GM23338 (cell line): ENCODE measurements around the gene PPP1R12C. TPM values are rescaled to one million over a fixed set of nuclear protein-coding genes. Genes with fewer than 3 reads are reported as not detected.

Experiments
- ATAC-seq: fragments of 200-7000 bp; cut with Tn5 transposase; 3 replicates; pipeline ENCODE4 v1.9.1; 2020
- DNase-seq: peaks from one replicate; pipeline ENCODE4 v3.0.0-alpha.2; 2015; ENCODE audit warnings: low spot score
- H2AFZ ChIP-seq: fragments of 200-600 bp; sonication (generic); 2 replicates; pipeline ENCODE4 v1.8.0; 2016; ENCODE audit warnings: antibody characterized with exemption, mild to moderate bottlenecking, moderate library complexity
- H3F3A ChIP-seq: fragments of 200-600 bp; sonication (generic); replicated peaks from 2 replicates; pipeline ENCODE4 v1.8.0; 2017; ENCODE audit warnings: antibody characterized with exemption, mixed run types, low read depth
- H3K27ac ChIP-seq: fragments of 200-600 bp; sonication (generic); 2 replicates; pipeline ENCODE4 v1.6.1; 2016; ENCODE audit warnings: low read depth
- H3K27me3 ChIP-seq: fragments of 200-600 bp; sonication (generic); 2 replicates; pipeline ENCODE4 v1.8.0; 2016; ENCODE audit warnings: mild to moderate bottlenecking, mixed run types, moderate library complexity; ENCODE audit not compliant: insufficient read depth
- H3K36me3 ChIP-seq: fragments of 200-600 bp; sonication (generic); 2 replicates; pipeline ENCODE4 v1.8.0; 2016; ENCODE audit warnings: mild to moderate bottlenecking; ENCODE audit not compliant: insufficient read depth
- H3K4me1 ChIP-seq: fragments of 200-600 bp; sonication (generic); 2 replicates; pipeline ENCODE4 v1.8.0; 2016; ENCODE audit warnings: mild to moderate bottlenecking, moderate library complexity; ENCODE audit not compliant: insufficient read depth
- H3K4me2 ChIP-seq: fragments of 200-600 bp; sonication (generic); 2 replicates; pipeline ENCODE4 v1.7.1; 2017; ENCODE audit warnings: mixed run types
- H3K4me3 ChIP-seq: fragments of 200-600 bp; sonication (generic); 2 replicates; pipeline ENCODE4 v1.6.1; 2016; ENCODE audit warnings: mixed run types
- H3K79me2 ChIP-seq: fragments of 200-600 bp; sonication (generic); replicated peaks from 2 replicates; pipeline ENCODE4 v1.8.0; 2017; ENCODE audit warnings: mild to moderate bottlenecking; ENCODE audit not compliant: insufficient read depth
- H3K9me2 ChIP-seq: fragments of 200-600 bp; sonication (generic); 2 replicates; pipeline ENCODE4 v1.8.0; 2017; ENCODE audit not compliant: insufficient read depth
- H4K20me1 ChIP-seq: fragments of 200-600 bp; sonication (generic); replicated peaks from 2 replicates; pipeline ENCODE4 v1.8.0; 2017; ENCODE audit warnings: mild to moderate bottlenecking; ENCODE audit not compliant: insufficient read depth
- H3K27ac Mint-ChIP-seq: 2 replicates; pipeline ENCODE4 v1.8.0; 2020; ENCODE audit warnings: inconsistent platforms, mild to moderate bottlenecking, moderate library complexity, mixed read lengths
- H3K27me3 Mint-ChIP-seq: 3 replicates; pipeline ENCODE4 v1.8.0; 2022; ENCODE audit warnings: low read depth, mild to moderate bottlenecking, moderate library complexity, mixed read lengths, inconsistent platforms; ENCODE audit not compliant: insufficient read depth, poor library complexity
- H3K36me3 Mint-ChIP-seq: 3 replicates; pipeline ENCODE4 v1.8.0; 2021; ENCODE audit warnings: low read depth, mild to moderate bottlenecking, inconsistent platforms, moderate library complexity, mixed read lengths
- H3K4me1 Mint-ChIP-seq: 3 replicates; pipeline ENCODE4 v1.8.0; 2020; ENCODE audit warnings: mild to moderate bottlenecking, inconsistent platforms, mixed read lengths
- H3K4me3 Mint-ChIP-seq: 3 replicates; pipeline ENCODE4 v1.8.0; 2021; ENCODE audit warnings: moderate library complexity, mild to moderate bottlenecking, inconsistent platforms, mixed read lengths
- H3K9me3 Mint-ChIP-seq: 3 replicates; pipeline ENCODE4 v1.8.0; 2020; ENCODE audit warnings: moderate library complexity, mild to moderate bottlenecking, inconsistent platforms, mixed read lengths
- CTCF ChIP-seq, 2 experiments: fragments of 200-600 bp in 1 of 2; sonication (generic) in 1 of 2; conservative IDR thresholded peaks; 2 replicates each; pipeline versions ENCODE4 v1.5.1 to v1.6.1; 2016 to 2017; ENCODE audit warnings: antibody characterized with exemption in 2 of 2, low read depth in 2 of 2, mild to moderate bottlenecking in 2 of 2, moderate library complexity in 1 of 2
- ETS1 ChIP-seq: IDR thresholded peaks from 2 replicates; pipeline ENCODE4 v1.6.1; 2016; ENCODE audit warnings: antibody characterized with exemption
- EZH2 ChIP-seq: fragments of 200-600 bp; sonication (generic); IDR thresholded peaks from one replicate; pipeline ENCODE4 v1.8.0; 2017; ENCODE audit warnings: antibody characterized with exemption, mild to moderate bottlenecking, low read depth; ENCODE audit not compliant: unreplicated experiment
- EZH2phosphoT487 ChIP-seq: fragments of 200-600 bp; sonication (generic); IDR thresholded peaks from one replicate; pipeline ENCODE4 v1.8.1; 2018; ENCODE audit warnings: antibody characterized with exemption; ENCODE audit not compliant: unreplicated experiment
- JUNB ChIP-seq: IDR thresholded peaks from one replicate; pipeline ENCODE4 v1.6.1; 2016; ENCODE audit warnings: antibody characterized with exemption; ENCODE audit not compliant: unreplicated experiment
- NANOG ChIP-seq: IDR thresholded peaks from 2 replicates; pipeline ENCODE4 v1.6.1; 2016; ENCODE audit warnings: antibody characterized with exemption, borderline replicate concordance
- POLR2AphosphoS5 ChIP-seq: IDR thresholded peaks from 2 replicates; pipeline ENCODE4 v1.6.1; 2016; ENCODE audit warnings: antibody characterized with exemption, low read depth
- STAT1 ChIP-seq: IDR thresholded peaks from one replicate; pipeline ENCODE4 v1.6.1; 2016; ENCODE audit warnings: antibody characterized with exemption; ENCODE audit not compliant: unreplicated experiment
- ZNF331 ChIP-seq: fragments of 250-450 bp; sonication (Bioruptor Pico); IDR thresholded peaks from 2 replicates; pipeline ENCODE4 v1.5.0; 2020; ENCODE audit warnings: low read depth, mild to moderate bottlenecking, moderate library complexity
- ZNF462 ChIP-seq: fragments of 250-450 bp; sonication (Bioruptor Pico); IDR thresholded peaks from 2 replicates; pipeline ENCODE4 v1.5.0; 2020; ENCODE audit warnings: mild to moderate bottlenecking, moderate library complexity
- polyA plus RNA-seq: library from polyadenylated mRNA; unstranded; fragments of >200 nt; fragmentation: Nextera tagmentation; extraction: Ambion mirVana; gene quantifications from 2 replicates; pipeline ENCODE4 v1.2.1, GENCODE V29; 2016
- total RNA-seq: library from RNA; depleted of rRNA; stranded (reverse); fragments of >200 nt; shearing (Covaris generic); gene quantifications from 2 replicates; pipeline ENCODE4 v1.2.3, GENCODE V29; 2014

The PPP1R12C gene
- total and polyA plus RNA-seq, 2 experiments from 2014 or later = 33.2 to 83.9 TPM

- peak; percentile 47; the same call in 1 of the 2 replicates for TF ChIP-seq POLR2AphosphoS5
- TF ChIP-seq STAT1 = no peak
- Histone ChIP-seq H3K4me1 (peaks cover 19% of the 10 kb centered on the region), H3K9me2 (no peaks in the 10 kb centered on the region), H3K27ac (no peak overlapping the region), H3K79me2 (no peaks in the 10 kb centered on the region), H3K27me3 (peaks cover 34% of the 10 kb centered on the region), H3K4me2 (peak overlapping the region; percentile 81), H2AFZ (peak overlapping the region; percentile 15), H3F3A (peaks cover 20% of the 10 kb centered on the region), H4K20me1 (peaks cover 12% of the 10 kb centered on the region), H3K36me3 (no peaks in the 10 kb centered on the region), H3K4me3 (peak overlapping the region; percentile 85)
- ATAC-seq (peak; percentile 8), DNase-seq (peak; percentile 97)
- Mint-ChIP-seq H3K27me3 (peaks cover 57% of the 10 kb centered on the region), H3K9me3 (peaks cover 10% of the 10 kb centered on the region; the same call in 2 of the 3 replicates), H3K4me1 (peaks cover 35% of the 10 kb centered on the region), H3K27ac (no peak overlapping the region), H3K4me3 (peak overlapping the region; percentile 88), H3K36me3 (peaks cover 11% of the 10 kb centered on the region; the same call in 2 of the 3 replicates)
Observed at GRCh38 chr19:55082020-55082851, 35.2 kb downstream of the PPP1R12C start.

GRCh38 chr19:55081770-55082019, 35.7 kb downstream of the PPP1R12C start:
- H3K4me3 Mint-ChIP-seq = peak overlapping the region; percentile 88
- TF ChIP-seq POLR2AphosphoS5 (no peak), EZH2phosphoT487 (no peak), NANOG (no peak), ZNF331 (CRISPR knock-in tag) (no peak), EZH2 (no peak), ETS1 (no peak), CTCF (conservative IDR thresholded peaks at IDR 0.05; ENCODE audit: low read depth in 2 of 2) (no peak), ZNF462 (no peak), STAT1 (no peak), JUNB (no peak)

More at GRCh38 chr19:55081770-55082019, 35.7 kb downstream of the PPP1R12C start:
- Histone ChIP-seq H3K9me2 (no peaks in the 10 kb centered on the region), H3K4me3 (peak overlapping the region; percentile 85), H3K36me3 (no peaks in the 10 kb centered on the region), H3K27me3 (peaks cover 39% of the 10 kb centered on the region), H3F3A (peaks cover 20% of the 10 kb centered on the region), H3K79me2 (no peaks in the 10 kb centered on the region), H2AFZ (peak overlapping the region; percentile 15), H3K4me2 (peak overlapping the region; percentile 81), H3K4me1 (peaks cover 22% of the 10 kb centered on the region), H3K27ac (no peak overlapping the region), H4K20me1 (peaks cover 12% of the 10 kb centered on the region)
- ATAC-seq (no peak), DNase-seq (no peak)
- peaks cover 14% of the 10 kb centered on the region; the same call in 2 of the 3 replicates for H3K36me3 Mint-ChIP-seq
- H3K27me3 Mint-ChIP-seq = peaks cover 53% of the 10 kb centered on the region
- H3K9me3 Mint-ChIP-seq = peaks cover 10% of the 10 kb centered on the region; the same call in 2 of the 3 replicates
- peaks cover 39% of the 10 kb centered on the region for H3K4me1 Mint-ChIP-seq
- H3K27ac Mint-ChIP-seq = no peak overlapping the region
